ENCODE results near the gene RAB1B.

The RAB1B gene

GRCh38 chr11:66265531-66266377, 2.7 kb upstream of the RAB1B start:
- Histone ChIP-seq H3K9me2 (ENCODE audit: low read depth, low read length) (no peaks in the 10 kb centered on the region), H3K79me2 (ENCODE audit: insufficient read depth, low read length) (peaks cover 13% of the 10 kb centered on the region), H3F3A (ENCODE audit: insufficient read depth, low read length) (no peaks in the 10 kb centered on the region), H4K20me1 (ENCODE audit: insufficient read depth, low read length) (no peaks in the 10 kb centered on the region), H3K4me2 (ENCODE audit: low read length) (no peak overlapping the region), H3K4me1 (ENCODE audit: insufficient read depth, low read length, severe bottlenecking) (peaks cover 19% of the 10 kb centered on the region), H3K36me3 (ENCODE audit: insufficient read depth, low read length) (peaks cover 42% of the 10 kb centered on the region), H3K9ac (ENCODE audit: low read length) (no peak overlapping the region), H3K27ac (ENCODE audit: low read depth, low read length, poor library complexity, severe bottlenecking) (no peak overlapping the region), H2AFZ (ENCODE audit: low read length) (no peak overlapping the region), H3K9me3 (ENCODE audit: low read length) (no peaks in the 10 kb centered on the region), H3K4me3 (ENCODE audit: low read depth, low read length, poor library complexity, severe bottlenecking) (no peak overlapping the region), H3K27me3 (ENCODE audit: insufficient read depth, low read length) (no peaks in the 10 kb centered on the region)
- no peak for TF ChIP-seq CTCF (IDR thresholded peaks at IDR 0.05; ENCODE audit: low read length)

- H3K27ac ChIP-seq (ENCODE audit: low read depth, low read length, poor library complexity, severe bottlenecking) = no peak overlapping the region
- peaks cover 37% of the 10 kb centered on the region for H3K36me3 ChIP-seq (ENCODE audit: insufficient read depth, low read length)
- peaks cover 13% of the 10 kb centered on the region for H3K79me2 ChIP-seq (ENCODE audit: insufficient read depth, low read length)
- H3K9me2 ChIP-seq (ENCODE audit: low read depth, low read length) = no peaks in the 10 kb centered on the region
- H2AFZ ChIP-seq (ENCODE audit: low read length) = no peak overlapping the region
- peaks cover 19% of the 10 kb centered on the region for H3K4me1 ChIP-seq (ENCODE audit: insufficient read depth, low read length, severe bottlenecking)
- no peaks in the 10 kb centered on the region for H3K27me3 ChIP-seq (ENCODE audit: insufficient read depth, low read length)
- H3F3A ChIP-seq (ENCODE audit: insufficient read depth, low read length) = no peaks in the 10 kb centered on the region
- H3K4me3 ChIP-seq (ENCODE audit: low read depth, low read length, poor library complexity, severe bottlenecking) = no peak overlapping the region
- no peak overlapping the region; the same call in 1 of the 2 replicates for H3K9ac ChIP-seq (ENCODE audit: low read length)
- H3K9me3 ChIP-seq (ENCODE audit: low read length) = no peaks in the 10 kb centered on the region
- TF ChIP-seq EZH2 (IDR thresholded peaks at IDR 0.05; ENCODE audit: borderline replicate concordance, low read length) (no peak), CTCF (IDR thresholded peaks at IDR 0.05; ENCODE audit: low read length) (no peak)
- H4K20me1 ChIP-seq (ENCODE audit: insufficient read depth, low read length) = no peaks in the 10 kb centered on the region
- peak overlapping the region; percentile 74 for H3K4me2 ChIP-seq (ENCODE audit: low read length)
Observed at GRCh38 chr11:66266378-66267038, 1.9 kb upstream of the RAB1B start.

- Histone ChIP-seq H3K4me2 (ENCODE audit: low read length) (peak overlapping the region; percentile 74), H3K9me2 (ENCODE audit: low read depth, low read length) (no peaks in the 10 kb centered on the region), H3K36me3 (ENCODE audit: insufficient read depth, low read length) (peaks cover 37% of the 10 kb centered on the region), H2AFZ (ENCODE audit: low read length) (no peak overlapping the region), H3K27me3 (ENCODE audit: insufficient read depth, low read length) (no peaks in the 10 kb centered on the region), H4K20me1 (ENCODE audit: insufficient read depth, low read length) (no peaks in the 10 kb centered on the region), H3K9me3 (ENCODE audit: low read length) (no peaks in the 10 kb centered on the region), H3K27ac (ENCODE audit: low read depth, low read length, poor library complexity, severe bottlenecking) (peak overlapping the region; percentile 26), H3K4me3 (ENCODE audit: low read depth, low read length, poor library complexity, severe bottlenecking) (peak overlapping the region; percentile 94), H3K79me2 (ENCODE audit: insufficient read depth, low read length) (peaks cover 13% of the 10 kb centered on the region), H3K4me1 (ENCODE audit: insufficient read depth, low read length, severe bottlenecking) (peaks cover 19% of the 10 kb centered on the region), H3K9ac (ENCODE audit: low read length) (peak overlapping the region; percentile 28; the same call in 1 of the 2 replicates), H3F3A (ENCODE audit: insufficient read depth, low read length) (no peaks in the 10 kb centered on the region)
- TF ChIP-seq CTCF (IDR thresholded peaks at IDR 0.05; ENCODE audit: low read length) (no peak), EZH2 (IDR thresholded peaks at IDR 0.05; ENCODE audit: borderline replicate concordance, low read length) (no peak)
Observed at GRCh38 chr11:66267039-66267378, 1.4 kb upstream of the RAB1B start.
